Coronary artery (tissue), 2 donors: ENCODE measurements around the gene PCNT.

ENCODE experiments used
- DNase-seq: peaks from one replicate; pipeline ENCODE4 v3.0.0-alpha.2; 2017; ENCODE audit warnings: low spot score
- H3K27ac ChIP-seq, 2 donors: fragments of 200-600 bp; sonication (generic); one replicate each; pipeline ENCODE4 v1.5.1; 2016 to 2019
- H3K4me3 ChIP-seq: fragments of 200-600 bp; sonication (generic); 2 replicates; pipeline ENCODE4 v1.5.1; 2016; ENCODE audit warnings: mild to moderate bottlenecking, moderate library complexity
- TF ChIP-seq, protein P1 (sequence below): fragments of 200-600 bp; sonication (generic); IDR thresholded peaks from one replicate; pipeline ENCODE4 v1.5.1; 2019; ENCODE audit warnings: antibody characterized with exemption

PCNT gene

DNA sequence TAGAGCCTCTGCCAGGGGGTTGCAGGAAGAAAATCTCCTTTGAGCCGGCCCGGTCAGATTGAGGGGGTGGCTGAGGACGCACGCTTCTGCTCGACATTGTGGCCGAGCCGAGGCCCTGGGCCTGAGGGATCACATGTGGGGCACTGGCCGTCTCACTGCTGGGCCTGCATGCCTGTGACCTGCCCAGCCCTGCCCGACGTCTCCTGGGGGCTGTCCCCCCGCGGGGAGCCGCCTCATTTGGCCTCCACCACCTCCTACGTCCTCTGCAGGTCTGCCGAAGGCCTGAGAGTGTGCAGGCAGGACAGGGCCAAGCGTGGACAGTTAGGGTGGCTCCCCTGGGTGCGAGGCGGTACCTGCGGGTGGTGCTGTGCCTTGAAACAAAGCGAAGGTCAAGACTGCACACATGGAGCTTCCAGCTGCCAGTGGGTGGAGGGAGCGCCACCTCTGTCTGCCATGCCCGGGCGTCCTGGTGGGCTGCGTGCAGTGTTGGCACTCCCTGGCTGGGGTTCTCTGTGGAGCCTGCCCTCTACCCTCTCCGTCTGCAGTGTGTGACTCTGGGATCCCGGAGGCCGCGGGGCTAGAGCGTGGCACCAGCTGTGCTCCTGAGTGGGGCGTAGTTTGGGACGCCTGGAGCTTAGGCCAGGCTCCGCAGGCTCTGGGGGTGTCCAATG is 51.7 kb downstream of the PCNT start:
- no peak overlapping the region for H3K27ac ChIP-seq
- DNase-seq = no peak
- TF ChIP-seq, protein P1, sequence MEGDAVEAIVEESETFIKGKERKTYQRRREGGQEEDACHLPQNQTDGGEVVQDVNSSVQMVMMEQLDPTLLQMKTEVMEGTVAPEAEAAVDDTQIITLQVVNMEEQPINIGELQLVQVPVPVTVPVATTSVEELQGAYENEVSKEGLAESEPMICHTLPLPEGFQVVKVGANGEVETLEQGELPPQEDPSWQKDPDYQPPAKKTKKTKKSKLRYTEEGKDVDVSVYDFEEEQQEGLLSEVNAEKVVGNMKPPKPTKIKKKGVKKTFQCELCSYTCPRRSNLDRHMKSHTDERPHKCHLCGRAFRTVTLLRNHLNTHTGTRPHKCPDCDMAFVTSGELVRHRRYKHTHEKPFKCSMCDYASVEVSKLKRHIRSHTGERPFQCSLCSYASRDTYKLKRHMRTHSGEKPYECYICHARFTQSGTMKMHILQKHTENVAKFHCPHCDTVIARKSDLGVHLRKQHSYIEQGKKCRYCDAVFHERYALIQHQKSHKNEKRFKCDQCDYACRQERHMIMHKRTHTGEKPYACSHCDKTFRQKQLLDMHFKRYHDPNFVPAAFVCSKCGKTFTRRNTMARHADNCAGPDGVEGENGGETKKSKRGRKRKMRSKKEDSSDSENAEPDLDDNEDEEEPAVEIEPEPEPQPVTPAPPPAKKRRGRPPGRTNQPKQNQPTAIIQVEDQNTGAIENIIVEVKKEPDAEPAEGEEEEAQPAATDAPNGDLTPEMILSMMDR = no peak
- H3K4me3 ChIP-seq = no peak overlapping the region

DNA sequence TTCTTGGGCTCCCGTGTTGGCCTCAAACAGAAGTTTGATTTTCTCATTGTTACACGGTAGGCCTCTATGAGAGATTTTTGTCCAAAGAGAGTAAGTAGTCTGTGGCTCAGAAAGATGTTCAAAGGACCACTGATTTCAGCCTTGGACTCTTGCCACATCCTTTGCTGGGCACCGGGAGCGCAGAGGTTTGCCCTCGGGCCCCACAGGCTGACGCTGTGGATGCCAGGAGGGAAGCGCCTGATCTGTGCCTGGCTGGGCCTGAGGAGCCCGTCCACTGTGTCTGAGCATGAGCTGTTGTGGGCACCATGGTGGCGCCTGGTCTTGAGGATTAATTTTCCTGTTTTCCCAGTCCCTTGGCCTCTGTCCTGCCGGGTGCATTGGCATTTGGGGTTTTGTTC is 52.3 kb downstream of the PCNT start:
- Histone ChIP-seq H3K4me3 (no peak overlapping the region), H3K27ac (no peak overlapping the region)
- TF ChIP-seq, protein P1 = no peak
- DNase-seq = no peak

DNA sequence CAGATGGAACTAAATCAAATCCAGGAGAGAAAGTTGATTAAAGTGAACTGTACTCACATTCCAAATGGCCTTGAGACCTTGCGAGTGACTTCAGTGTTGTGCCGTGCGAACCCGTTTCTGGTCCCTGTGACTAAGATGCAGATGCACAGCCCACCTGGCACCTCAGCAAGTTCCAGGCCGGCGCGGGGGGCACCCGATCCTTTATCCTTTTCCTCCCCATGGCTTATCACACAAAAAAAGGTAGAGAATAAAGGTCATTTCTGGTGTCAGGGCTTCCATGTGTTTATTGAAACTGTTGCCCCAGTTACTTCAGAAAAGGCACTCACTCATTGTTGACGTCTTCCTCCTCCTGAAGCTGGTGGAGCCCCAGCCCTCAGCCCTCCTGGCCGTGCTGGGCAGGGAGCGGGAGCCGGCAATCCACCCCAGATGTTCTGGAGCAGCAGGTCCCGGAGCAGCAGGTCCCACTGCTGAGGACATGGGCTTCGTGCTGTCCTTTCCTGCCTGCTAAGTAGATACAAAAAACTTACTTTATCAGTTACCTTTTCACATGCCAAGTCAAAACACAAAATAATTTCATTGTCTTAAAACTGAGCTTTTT is 53.0 kb downstream of the PCNT start:
- no peak for DNase-seq
- no peak overlapping the region for H3K4me3 ChIP-seq
- TF ChIP-seq, protein P1 = no peak
- no peak overlapping the region for H3K27ac ChIP-seq

DNA sequence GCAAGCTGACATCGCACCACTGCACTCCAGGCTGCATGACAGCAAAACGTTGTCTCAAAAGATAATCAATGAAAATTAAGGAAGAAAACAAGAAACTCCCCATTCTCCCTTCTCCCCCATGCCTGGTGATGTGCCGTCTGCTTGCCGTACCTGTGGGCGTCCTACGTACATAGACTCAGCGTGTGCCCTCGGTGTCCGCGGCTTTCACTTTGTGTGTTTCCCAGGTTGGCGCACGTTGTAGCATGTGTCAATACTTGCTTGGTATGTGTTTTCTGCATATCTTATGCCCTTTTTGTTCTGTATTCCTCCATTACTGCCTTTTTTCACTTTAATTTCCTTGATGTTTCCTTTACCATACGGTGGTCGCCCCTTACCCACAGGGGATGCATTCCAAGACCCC is 53.8 kb downstream of the PCNT start:
- Histone ChIP-seq H3K27ac (no peak overlapping the region), H3K4me3 (no peak overlapping the region)
- TF ChIP-seq, protein P1 = no peak
- no peak for DNase-seq

DNA sequence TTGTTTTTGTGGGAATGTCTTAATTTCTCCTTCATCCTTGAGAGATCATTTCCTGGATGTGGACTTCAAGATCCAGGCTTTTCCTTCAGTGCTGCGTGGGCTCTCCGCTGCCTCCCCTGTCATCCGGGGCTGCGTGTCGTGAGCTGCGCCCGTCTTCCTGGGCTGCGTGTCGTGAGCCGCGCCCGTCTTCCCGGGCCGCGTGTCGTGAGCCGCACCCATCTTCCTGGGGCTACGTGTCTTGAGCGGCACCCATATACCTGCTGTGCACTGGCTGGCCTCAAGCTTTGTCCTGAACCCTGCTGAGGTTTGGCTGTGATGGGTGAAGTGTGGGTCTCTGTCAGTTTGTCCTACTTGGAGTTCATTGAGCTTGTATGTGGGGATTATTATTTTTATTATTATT is 55.1 kb downstream of the PCNT start:
- no peak overlapping the region for H3K4me3 ChIP-seq
- DNase-seq = no peak
- H3K27ac ChIP-seq = no peak overlapping the region
- TF ChIP-seq, protein P1 = no peak

DNA sequence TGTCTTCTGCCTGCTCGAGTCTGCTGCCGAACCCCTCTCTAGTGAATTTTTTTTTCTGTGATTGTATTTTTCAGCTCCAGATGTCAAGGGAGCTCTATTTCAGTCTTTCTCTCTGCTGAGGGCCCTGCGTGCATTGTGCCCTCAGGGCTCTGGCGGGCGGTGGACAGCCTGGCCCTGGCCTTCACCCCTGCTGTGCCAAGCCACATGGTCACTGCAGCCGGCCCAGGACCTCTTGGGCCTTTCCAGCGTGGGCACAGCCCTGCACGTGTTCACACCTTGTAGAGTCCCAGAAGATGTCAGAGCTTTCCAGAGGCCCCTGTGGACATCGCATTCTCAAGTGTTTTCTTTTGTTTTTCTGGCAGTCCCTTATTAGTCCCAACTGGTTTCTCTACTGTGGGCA is 55.7 kb downstream of the PCNT start:
- no peak for DNase-seq
- H3K27ac ChIP-seq = no peak overlapping the region
- no peak overlapping the region for H3K4me3 ChIP-seq
- TF ChIP-seq, protein P1 = no peak

DNA sequence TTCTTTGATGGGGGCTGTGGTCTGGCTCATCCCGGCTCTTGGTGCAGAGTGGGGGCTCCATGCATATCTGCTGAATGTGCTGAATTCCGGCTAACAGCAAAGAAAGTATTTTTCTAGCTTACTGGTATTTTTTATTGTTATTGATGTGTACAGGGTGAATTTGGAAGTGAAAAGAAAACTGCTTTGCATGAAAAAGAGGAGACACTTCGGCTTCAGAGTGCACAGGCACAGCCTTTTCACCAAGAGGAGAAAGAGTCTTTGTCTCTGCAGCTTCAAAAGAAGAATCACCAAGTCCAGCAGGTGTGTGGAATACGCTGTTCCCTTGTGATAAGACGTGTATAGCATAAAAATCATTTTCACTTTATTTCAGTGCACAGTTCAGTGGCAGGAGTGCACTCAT is 57.6 kb downstream of the PCNT start:
- no peak overlapping the region for H3K4me3 ChIP-seq
- DNase-seq = no peak
- no peak overlapping the region for H3K27ac ChIP-seq
- TF ChIP-seq, protein P1 = no peak
